Measurements from ENCODE around the gene HIVEP3. TPM values are rescaled to one million over a fixed set of nuclear protein-coding genes. Genes with fewer than 3 reads are reported as not detected.

HIVEP3 gene
- total RNA-seq, 2 experiments from 2014 or later = 18.6 to 20.4 TPM

GRCh38 chr1:41900603-41901444 is 17.9 kb downstream of the HIVEP3 start:
- no peaks in the 10 kb centered on the region for H3K27me3 Mint-ChIP-seq
- no peak overlapping the region for H3K4me3 Mint-ChIP-seq
- no peak for ATAC-seq
- POLR2A ChIA-PET = interaction anchor here (1.1 kb wide), 1 partner anchor 105 kb away, joined by 3 read pairs; no protein-coding TSS in a partner anchor
- intact Hi-C loops (cut with micrococcal nuclease) = no loop called here
- DNase-seq = no peak
- peaks cover 60% of the 10 kb centered on the region for H3K4me1 Mint-ChIP-seq (ENCODE audit: low read depth)
- TF ChIP-seq CTCF (IDR thresholded peaks at IDR 0.05) = no peak
- no peak overlapping the region for H3K27ac Mint-ChIP-seq
- no peaks in the 10 kb centered on the region for H3K36me3 Mint-ChIP-seq (ENCODE audit: low read depth)
- CTCF ChIA-PET = interaction anchor here (1.6 kb wide), 1 partner anchor 135 kb away, joined by 4 read pairs; no protein-coding TSS in a partner anchor
- H3K9me3 Mint-ChIP-seq = no peaks in the 10 kb centered on the region

GRCh38 chr1:41898191-41898713 is 20.5 kb downstream of the HIVEP3 start:
- DNase-seq (peak; percentile 88), ATAC-seq (peak; percentile 98)
- POLR2A ChIA-PET = interaction anchor here (1.1 to 1.2 kb wide), 2 partner anchors 18 to 85 kb away, joined by 3 to 4 read pairs; no protein-coding TSS in a partner anchor
- intact Hi-C loops (cut with micrococcal nuclease) = no loop called here
- peaks cover 70% of the 10 kb centered on the region for H3K4me1 Mint-ChIP-seq (ENCODE audit: low read depth)
- no peaks in the 10 kb centered on the region for H3K36me3 Mint-ChIP-seq (ENCODE audit: low read depth)
- no peaks in the 10 kb centered on the region for H3K27me3 Mint-ChIP-seq
- CTCF ChIA-PET = no interaction called here
- no peak for TF ChIP-seq CTCF (IDR thresholded peaks at IDR 0.05)
- H3K27ac Mint-ChIP-seq = peak overlapping the region; percentile 87
- H3K4me3 Mint-ChIP-seq = peak overlapping the region; percentile 35
- no peaks in the 10 kb centered on the region for H3K9me3 Mint-ChIP-seq

- no peaks in the 10 kb centered on the region for H3K27me3 Mint-ChIP-seq
- no peak overlapping the region for H3K27ac Mint-ChIP-seq
- ChIA-PET POLR2A (no interaction called here), CTCF (interaction anchor here (0.7 to 1.0 kb wide), 2 partner anchors 84 to 321 kb away, joined by 3 to 4 read pairs; no protein-coding TSS in a partner anchor)
- ATAC-seq (no peak), DNase-seq (no peak)
- H3K4me3 Mint-ChIP-seq = no peak overlapping the region
- no peaks in the 10 kb centered on the region for H3K9me3 Mint-ChIP-seq
- no peak for TF ChIP-seq CTCF (IDR thresholded peaks at IDR 0.05)
- peaks cover 67% of the 10 kb centered on the region for H3K4me1 Mint-ChIP-seq (ENCODE audit: low read depth)
- no peaks in the 10 kb centered on the region for H3K36me3 Mint-ChIP-seq (ENCODE audit: low read depth)
- intact Hi-C loops (cut with micrococcal nuclease) = no loop called here
These were observed 23.2 kb downstream of the HIVEP3 start for GRCh38 chr1:41895552-41895951.

DNA sequence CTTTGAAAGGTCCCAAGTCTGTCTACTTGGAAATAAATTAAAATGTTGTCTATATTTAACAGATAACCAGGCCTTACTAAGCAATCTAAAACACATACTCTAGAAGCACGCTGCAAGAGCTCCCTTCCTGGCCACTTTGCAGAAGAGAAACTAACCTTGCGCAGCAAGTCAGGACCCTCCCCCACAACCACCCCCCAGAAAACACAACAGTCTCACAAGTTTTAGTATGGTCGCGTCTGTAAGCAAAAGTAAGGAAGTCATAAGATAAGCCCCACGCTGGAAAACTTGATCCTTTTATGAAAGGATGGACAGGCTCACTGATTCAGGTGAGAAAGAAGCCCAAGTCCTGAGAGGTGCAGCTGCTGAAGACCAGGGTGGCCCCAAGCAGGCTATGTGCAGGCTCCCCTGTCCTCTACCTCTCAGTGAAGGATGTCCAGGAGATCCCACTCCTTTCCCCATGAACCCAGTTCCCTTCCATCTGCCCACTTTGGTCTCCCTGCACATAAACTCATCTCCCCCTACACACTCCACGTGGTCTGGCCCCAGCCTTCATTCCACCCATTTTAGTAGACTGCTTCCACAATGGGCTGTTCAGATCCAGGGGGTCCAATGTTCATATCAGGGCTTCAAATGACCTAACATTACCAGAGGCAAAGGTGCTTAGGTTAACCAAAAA is 23.8 kb downstream of the HIVEP3 start:
- Mint-ChIP-seq H3K27ac (peak overlapping the region; percentile 9), H3K4me1 (ENCODE audit: low read depth) (peaks cover 67% of the 10 kb centered on the region), H3K27me3 (no peaks in the 10 kb centered on the region), H3K36me3 (ENCODE audit: low read depth) (no peaks in the 10 kb centered on the region), H3K9me3 (no peaks in the 10 kb centered on the region), H3K4me3 (no peak overlapping the region)
- DNase-seq (no peak), ATAC-seq (no peak)
- ChIA-PET POLR2A (no interaction called here), CTCF (interaction anchor here (0.8 to 1.0 kb wide), 2 partner anchors 14 to 25 kb away, joined by 3 to 4 read pairs; no protein-coding TSS in a partner anchor)
- intact Hi-C loops (cut with micrococcal nuclease) = no loop called here
- no peak for TF ChIP-seq CTCF (IDR thresholded peaks at IDR 0.05)
